HepG2 (cell line): ENCODE measurements around the gene AGAP3. TPM values are rescaled to one million over a fixed set of nuclear protein-coding genes. Genes with fewer than 3 reads are reported as not detected.

Experiments
- ATAC-seq: fragments of 200-7000 bp; cut with Tn5 transposase; 3 replicates; pipeline ENCODE4 v1.9.1; 2020; ENCODE audit warnings: mild to moderate bottlenecking, moderate library complexity
- BruUV-seq: library from RNA; stranded (reverse); fragments of 400-500 nt; replicated peaks from 2 replicates; lab custom pipeline; 2021; lab: Mats Ljungman, UMichigan
- CTCF ChIA-PET: fragments of 300-600 bp; formaldehyde crosslinking; extraction: SDS; loops from one replicate; lab custom pipeline; 2021; ENCODE audit warnings: low total read pairs, inconsistent platforms, low intra/inter-chr PET ratio; lab: Yijun Ruan, JAX
- POLR2A ChIA-PET: fragments of 350-600 bp; sonication (Branson Sonifier 250); formaldehyde crosslinking; loops from one replicate; lab custom pipeline; 2020; ENCODE audit warnings: antibody characterized with exemption, inconsistent platforms; lab: Yijun Ruan, JAX
- DNase-seq: peaks from one replicate; pipeline ENCODE4 v3.0.0-alpha.2; 2015; ENCODE audit warnings: low spot score
- FAIRE-seq: peaks from 3 replicates; lab custom pipeline; 2011; peaks lifted over from hg19 to GRCh38; lab: Jason Lieb, UNC
- H2AFZ ChIP-seq: one replicate; pipeline ENCODE4 v1.6.1; 2011; ENCODE audit warnings: low read length, inconsistent platforms
- H3K27ac ChIP-seq: fragments of 300-600 bp; 3 replicates; pipeline ENCODE4 v1.8.0; 2011; ENCODE audit warnings: mixed run types, mild to moderate bottlenecking, mixed read lengths, low read length, inconsistent platforms; ENCODE audit not compliant: insufficient read depth; ENCODE audit errors: extremely low read length
- H3K27me3 ChIP-seq, 2 experiments: fragments of 200-600 bp in 1 of 2; 2 replicates in 1 of 2; 3 replicates in 1 of 2; pipeline versions ENCODE4 v1.6.0 to v1.8.0; 2011; ENCODE audit warnings: low read length in 2 of 2, mild to moderate bottlenecking in 2 of 2, moderate library complexity in 2 of 2, inconsistent platforms in 1 of 2; ENCODE audit not compliant: insufficient read depth in 2 of 2, control insufficient read depth in 1 of 2
- H3K36me3 ChIP-seq, 2 experiments: fragments of 200-600 bp in 1 of 2; replicated peaks in 1 of 2; 2 replicates in 1 of 2; 3 replicates in 1 of 2; pipeline versions ENCODE4 v1.5.1 to v1.8.0; 2011; ENCODE audit warnings: low read length in 2 of 2, inconsistent platforms in 1 of 2; ENCODE audit not compliant: insufficient read depth in 2 of 2, control insufficient read depth in 1 of 2
- H3K4me1 ChIP-seq: 2 replicates; pipeline ENCODE4 v1.5.1; 2012; ENCODE audit warnings: low read length, inconsistent platforms; ENCODE audit not compliant: insufficient read depth
- H3K4me2 ChIP-seq: 2 replicates; pipeline ENCODE4 v1.6.0; 2011; ENCODE audit warnings: low read depth, low read length, inconsistent platforms
- H3K4me3 ChIP-seq, 3 experiments: fragments of 200-600 bp in 1 of 3; sonication (generic), shearing (Covaris generic) in 1 of 3; replicated peaks in 1 of 3; 2 replicates each; pipeline ENCODE4 v1.5.1; 2011 to 2016; ENCODE audit warnings: low read length in 3 of 3, inconsistent platforms in 2 of 3, low read depth in 2 of 3, mild to moderate bottlenecking in 2 of 3, control low read depth in 1 of 3, mixed read lengths in 1 of 3; ENCODE audit not compliant: insufficient read depth in 1 of 3
- H3K79me2 ChIP-seq: one replicate; pipeline ENCODE4 v1.6.1; 2011; ENCODE audit warnings: low read length, inconsistent platforms; ENCODE audit not compliant: insufficient read depth
- H3K9ac ChIP-seq: 2 replicates; pipeline ENCODE4 v1.6.0; 2011; ENCODE audit warnings: mild to moderate bottlenecking, low read depth, low read length, inconsistent platforms; ENCODE audit not compliant: insufficient read depth
- H3K9me3 ChIP-seq: 2 replicates; pipeline ENCODE4 v1.5.1; 2012; ENCODE audit warnings: mild to moderate bottlenecking, low read length
- H4K20me1 ChIP-seq: 2 replicates; pipeline ENCODE4 v1.6.0; 2011; ENCODE audit warnings: inconsistent platforms, mild to moderate bottlenecking, low read length, moderate library complexity; ENCODE audit not compliant: insufficient read depth
- AKAP8 ChIP-seq: sonication (generic); formaldehyde crosslinking; IDR thresholded peaks from 2 replicates; pipeline ENCODE4 v1.5.1; 2020; ENCODE audit warnings: mild to moderate bottlenecking, missing genetic modification reagents
- EED ChIP-seq: sonication (generic); formaldehyde crosslinking; IDR thresholded peaks from 2 replicates; pipeline ENCODE4 v1.5.0; 2020; ENCODE audit warnings: mild to moderate bottlenecking, missing genetic modification reagents
- HOXA3 ChIP-seq: sonication (generic); formaldehyde crosslinking; IDR thresholded peaks from 2 replicates; pipeline ENCODE4 v1.5.0; 2020; ENCODE audit warnings: missing genetic modification reagents
- TEAD3 ChIP-seq: optimal IDR thresholded peaks from 2 replicates; pipeline ENCODE3; 2016; ENCODE audit warnings: borderline replicate concordance
- ZNF225 ChIP-seq: sonication (generic); formaldehyde crosslinking; IDR thresholded peaks from 2 replicates; pipeline ENCODE4 v1.4.0; 2020; ENCODE audit warnings: mild to moderate bottlenecking, missing genetic modification reagents
- ZNF251 ChIP-seq: sonication (generic); formaldehyde crosslinking; IDR thresholded peaks from 2 replicates; pipeline ENCODE4 v1.9.0; 2021; ENCODE audit warnings: mild to moderate bottlenecking, missing genetic modification reagents
- ZNF367 ChIP-seq: sonication (generic); formaldehyde crosslinking; IDR thresholded peaks from 2 replicates; pipeline ENCODE4 v1.4.0; 2020; ENCODE audit warnings: missing genetic modification reagents, borderline replicate concordance
- ZNF772 ChIP-seq: sonication (generic); formaldehyde crosslinking; IDR thresholded peaks from 2 replicates; pipeline ENCODE4 v1.5.0; 2020; ENCODE audit warnings: mild to moderate bottlenecking, missing genetic modification reagents
- WGBS: methylation state at CpG from one replicate; pipeline ENCODE4 v1.1.6; 2017; ENCODE audit warnings: low lambda C conversion rate; 5-methylcytosine and 5-hydroxymethylcytosine counted together
- in situ Hi-C: cut with HindIII; loops from 2 replicates; pipeline ENCODE4 v1.10.0; 2017; ENCODE audit warnings: low pct_unique_long_range_greater_than_20kb; ENCODE audit not compliant: extremely low pct_ligation_motif_present
- intact Hi-C: fragments of 100-400 bp; cut with micrococcal nuclease; formaldehyde crosslinking; loops from one replicate; pipeline ENCODE4 v1.10.0; 2022; ENCODE audit not compliant: unreplicated experiment
- polyA plus RNA-seq, 8 experiments: library from polyadenylated mRNA; depleted of rRNA in 3 of 8; stranded (reverse) in 7 of 8; unstranded in 1 of 8; fragments of >200 nt; fragmentation: Illumina TruSeq in 4 of 8; extraction: Trizol in 4 of 8; gene quantifications; 2 replicates each; pipeline versions ENCODE4 v1.2.1 to v1.2.3, GENCODE V29; 2011 to 2016; ENCODE audit warnings: low read depth in 4 of 8, missing spikeins in 1 of 8, mixed read lengths in 1 of 8; ENCODE audit not compliant: insufficient read depth in 1 of 8
- total RNA-seq, 5 experiments: library from RNA; depleted of rRNA; stranded (reverse); fragments of >200 nt; fragmentation: Illumina TruSeq; extraction: Trizol; gene quantifications; 2 replicates each; pipeline ENCODE4 v1.2.3, GENCODE V29; 2016; ENCODE audit warnings: low read depth in 1 of 5
- TF ChIP-seq, protein P1 (sequence below): sonication (generic); formaldehyde crosslinking; IDR thresholded peaks from 2 replicates; pipeline ENCODE4 v1.5.0; 2020; ENCODE audit warnings: mild to moderate bottlenecking, missing genetic modification reagents, borderline replicate concordance

The AGAP3 gene
- total and polyA plus RNA-seq, 2 of the 13 experiments (the other 11 are each of a cell fraction or from before 2014, with no cell fraction given), result 31.3 to 61.4 TPM

GRCh38 chr7:151124481-151124880 is 38.2 kb downstream of the AGAP3 start (continued):
- TF ChIP-seq, protein P1, sequence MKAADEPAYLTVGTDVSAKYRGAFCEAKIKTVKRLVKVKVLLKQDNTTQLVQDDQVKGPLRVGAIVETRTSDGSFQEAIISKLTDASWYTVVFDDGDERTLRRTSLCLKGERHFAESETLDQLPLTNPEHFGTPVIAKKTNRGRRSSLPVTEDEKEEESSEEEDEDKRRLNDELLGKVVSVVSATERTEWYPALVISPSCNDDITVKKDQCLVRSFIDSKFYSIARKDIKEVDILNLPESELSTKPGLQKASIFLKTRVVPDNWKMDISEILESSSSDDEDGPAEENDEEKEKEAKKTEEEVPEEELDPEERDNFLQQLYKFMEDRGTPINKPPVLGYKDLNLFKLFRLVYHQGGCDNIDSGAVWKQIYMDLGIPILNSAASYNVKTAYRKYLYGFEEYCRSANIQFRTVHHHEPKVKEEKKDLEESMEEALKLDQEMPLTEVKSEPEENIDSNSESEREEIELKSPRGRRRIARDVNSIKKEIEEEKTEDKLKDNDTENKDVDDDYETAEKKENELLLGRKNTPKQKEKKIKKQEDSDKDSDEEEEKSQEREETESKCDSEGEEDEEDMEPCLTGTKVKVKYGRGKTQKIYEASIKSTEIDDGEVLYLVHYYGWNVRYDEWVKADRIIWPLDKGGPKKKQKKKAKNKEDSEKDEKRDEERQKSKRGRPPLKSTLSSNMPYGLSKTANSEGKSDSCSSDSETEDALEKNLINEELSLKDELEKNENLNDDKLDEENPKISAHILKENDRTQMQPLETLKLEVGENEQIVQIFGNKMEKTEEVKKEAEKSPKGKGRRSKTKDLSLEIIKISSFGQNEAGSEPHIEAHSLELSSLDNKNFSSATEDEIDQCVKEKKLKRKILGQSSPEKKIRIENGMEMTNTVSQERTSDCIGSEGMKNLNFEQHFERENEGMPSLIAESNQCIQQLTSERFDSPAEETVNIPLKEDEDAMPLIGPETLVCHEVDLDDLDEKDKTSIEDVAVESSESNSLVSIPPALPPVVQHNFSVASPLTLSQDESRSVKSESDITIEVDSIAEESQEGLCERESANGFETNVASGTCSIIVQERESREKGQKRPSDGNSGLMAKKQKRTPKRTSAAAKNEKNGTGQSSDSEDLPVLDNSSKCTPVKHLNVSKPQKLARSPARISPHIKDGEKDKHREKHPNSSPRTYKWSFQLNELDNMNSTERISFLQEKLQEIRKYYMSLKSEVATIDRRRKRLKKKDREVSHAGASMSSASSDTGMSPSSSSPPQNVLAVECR (CRISPR knock-in tag), result no peak
- no peak for TF ChIP-seq ZNF251 (CRISPR knock-in tag)
- TF ChIP-seq EED (CRISPR knock-in tag), result 0 out of 2 replicates have a peak, but pooled peaks have one; percentile 36

DNA sequence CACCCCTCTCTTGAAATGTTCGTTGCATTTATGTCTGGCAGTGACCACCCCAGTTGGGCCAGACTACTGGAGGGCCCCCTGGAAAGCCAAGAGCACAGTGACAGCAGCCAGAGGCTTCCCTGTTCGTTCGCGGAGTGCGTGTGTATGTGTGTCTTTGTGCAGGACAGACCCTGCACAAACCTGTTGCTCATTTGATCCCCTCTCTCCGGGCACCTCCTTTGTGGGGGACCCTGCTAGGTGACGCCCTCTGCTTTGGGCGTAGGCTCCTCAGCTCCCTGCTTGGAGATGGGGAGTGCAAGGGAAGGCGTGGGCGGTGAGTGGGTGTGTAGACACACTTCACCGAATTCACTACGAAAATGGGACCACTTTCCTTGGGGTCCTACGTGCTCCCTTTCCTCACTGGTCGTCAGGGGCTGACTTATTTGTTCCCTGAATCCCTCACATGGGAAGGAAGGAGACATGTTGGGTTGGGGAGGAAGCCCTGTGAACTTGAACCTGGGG is 38.7 kb downstream of the AGAP3 start:
- no peak for FAIRE-seq
- Histone ChIP-seq H3K9me3 (no peaks in the 10 kb centered on the region), H3K27ac (no peak overlapping the region), H3K36me3 (peaks cover 18 to 50% of the 10 kb centered on the region in 2 experiments), H3K4me2 (no peak overlapping the region), H3K9ac (no peak overlapping the region), H3K4me3 (no peak overlapping the region), H3K79me2 (no peaks in the 10 kb centered on the region), H3K27me3 (no peaks in the 10 kb centered on the region), H3K4me1 (no peaks in the 10 kb centered on the region), H4K20me1 (peaks cover 6% of the 10 kb centered on the region; the same call in 1 of the 2 replicates), H2AFZ (no peak overlapping the region)
- ATAC-seq, result no peak
- WGBS, result 85% methylated on average over 9 of the region's 14 CpGs
- no TSS peak for BruUV-seq
- in situ Hi-C loops (loop anchor here (10.0 kb wide), 1 partner anchor 180 kb away; no protein-coding TSS in a partner anchor), intact Hi-C loops (no loop called here)
- no peak for TF ChIP-seq AKAP8 (CRISPR knock-in tag)
- TF ChIP-seq HOXA3, result no peak
- TF ChIP-seq ZNF367 (CRISPR knock-in tag), result no peak
- no peak for TF ChIP-seq ZNF225 (CRISPR knock-in tag)
- TF ChIP-seq TEAD3, result no peak
- no peak for TF ChIP-seq ZNF772 (CRISPR knock-in tag)
- ChIA-PET POLR2A (no interaction called here), CTCF (interaction anchor here (3.1 kb wide), 1 partner anchor 47 kb away, joined by 67 read pairs; no protein-coding TSS in a partner anchor)
- DNase-seq, result no peak
